Subcutaneous adipose tissue (tissue), 4 donors: Measurements from ENCODE around the gene ABCA4. TPM values are rescaled to one million over a fixed set of nuclear protein-coding genes. Genes with fewer than 3 reads are reported as not detected.

Experiments
- CTCF ChIP-seq: fragments of 450-650 bp; IDR thresholded peaks from one replicate; pipeline ENCODE4 v1.5.1; 2016; ENCODE audit warnings: low read depth, mild to moderate bottlenecking, control low read depth, antibody characterized with exemption, moderate library complexity
- total RNA-seq, 4 donors: library from RNA; depleted of rRNA; stranded (reverse); fragments of >200 nt; gene quantifications; one replicate each; pipeline ENCODE4 v1.1.0, GENCODE V29; 2016

The ABCA4 gene
- total RNA-seq, 4 donors from 2014 or later = 0.16 to 0.51 (median 0.30) TPM

DNA sequence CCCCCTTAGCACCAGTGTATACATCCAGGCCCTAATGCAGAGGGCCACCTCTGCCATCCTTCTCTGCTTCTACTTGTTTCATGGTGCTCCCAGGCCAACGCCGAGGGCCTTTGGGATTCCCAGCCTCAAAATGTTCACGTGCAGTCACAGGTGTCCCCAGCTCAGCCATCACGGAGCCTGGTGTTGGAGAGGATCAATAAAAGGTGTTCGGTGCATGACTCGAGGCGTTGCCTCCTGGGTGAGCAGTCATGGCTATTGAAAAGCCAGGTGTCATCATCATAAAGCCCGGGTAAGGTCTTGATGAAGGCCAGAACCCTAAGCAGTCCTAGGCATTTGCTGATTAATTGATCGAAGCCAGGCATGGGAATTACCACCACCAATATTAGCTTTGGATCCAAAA, 76.1 kb downstream of the ABCA4 start:
- no peak for TF ChIP-seq CTCF

GRCh38 chr1:94044290-94044790, 76.6 kb downstream of the ABCA4 start:
- no peak for TF ChIP-seq CTCF

GRCh38 chr1:94043738-94044289, 77.1 kb downstream of the ABCA4 start:
- no peak for TF ChIP-seq CTCF

DNA sequence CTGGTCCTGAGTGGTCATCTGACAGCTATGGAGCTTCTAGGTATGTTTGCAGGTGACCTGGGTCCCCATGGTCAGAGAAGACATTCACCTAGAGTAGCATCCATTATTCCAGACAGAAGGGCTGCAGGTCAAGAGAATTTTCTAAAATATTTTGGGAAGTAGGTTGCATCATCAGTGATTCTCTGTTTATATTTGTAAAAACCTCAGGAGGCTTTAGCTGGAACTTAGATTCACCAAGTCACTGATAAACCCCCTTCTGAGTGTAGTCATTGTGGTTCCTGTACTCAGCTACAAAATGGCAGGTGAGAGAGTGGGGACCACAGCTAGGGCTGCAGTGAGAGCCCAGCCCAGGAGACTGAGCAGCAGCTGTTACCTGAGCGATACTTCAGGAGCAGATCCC, 78.6 kb downstream of the ABCA4 start:
- no peak for TF ChIP-seq CTCF

DNA sequence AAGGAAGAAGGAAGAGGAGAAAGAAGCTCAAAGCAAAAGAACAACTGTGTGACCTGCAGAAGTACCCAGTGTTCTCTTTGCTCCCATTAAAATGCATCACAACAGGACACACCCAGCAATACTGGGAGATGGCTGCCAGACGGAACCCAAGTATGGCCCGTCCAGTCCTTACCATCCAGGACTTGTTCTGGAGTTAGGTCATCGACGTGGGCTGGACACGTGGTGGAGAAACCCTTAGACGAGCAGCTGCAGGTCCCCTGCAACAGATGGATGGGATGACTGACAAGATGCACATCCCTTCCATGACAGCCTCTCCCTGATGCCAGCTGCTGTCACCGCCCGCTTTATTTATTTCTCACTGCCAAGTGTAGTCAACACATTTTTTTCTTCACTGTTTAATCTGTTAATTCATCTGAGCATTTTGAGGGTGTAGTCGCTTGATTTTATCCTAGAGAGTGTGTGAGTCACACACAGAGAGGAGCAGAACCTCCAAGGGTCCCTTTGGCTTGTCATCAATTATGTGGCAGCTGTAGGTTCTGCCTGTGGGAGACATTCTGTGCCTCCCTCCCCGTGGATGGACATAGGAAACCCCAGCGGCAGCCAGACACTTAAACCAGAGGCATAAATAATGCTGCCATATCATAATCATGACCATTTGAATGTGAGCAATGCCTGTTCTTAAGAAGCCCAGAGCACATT, 80.9 kb downstream of the ABCA4 start:
- TF ChIP-seq CTCF = no peak

DNA sequence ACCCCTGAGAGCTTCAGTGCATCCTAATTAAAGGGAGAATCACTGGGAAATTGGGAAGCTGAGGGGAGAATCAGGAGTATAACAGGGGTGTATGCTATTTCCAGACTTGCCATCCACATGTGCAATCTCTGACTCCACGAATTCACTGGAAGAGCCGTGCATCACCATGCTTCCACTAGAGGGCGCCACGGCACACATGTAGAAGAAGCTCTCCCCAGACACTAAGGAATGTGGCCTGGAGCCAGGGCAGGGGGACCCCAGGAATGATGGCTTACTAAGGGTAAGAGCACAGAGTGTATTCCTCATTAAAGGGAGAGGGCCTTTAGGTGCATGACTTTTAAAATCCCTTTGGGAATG, 81.5 kb downstream of the ABCA4 start:
- TF ChIP-seq CTCF = no peak

GRCh38 chr1:94038511-94038910, 82.4 kb downstream of the ABCA4 start:
- TF ChIP-seq CTCF = no peak
